ENCODE measurements around the gene SCARB1. TPM values are rescaled to one million over a fixed set of nuclear protein-coding genes. Genes with fewer than 3 reads are reported as not detected.

Gene SCARB1
- total RNA-seq, 1 experiment from 2014 or later: 68.3 TPM

GRCh38 chr12:124797321-124797720 lies 66.3 kb downstream of the SCARB1 start (continued):
- no peak for TF ChIP-seq ATF2 (CRISPR knock-in tag; IDR thresholded peaks at IDR 0.05; ENCODE audit: borderline replicate concordance, low read depth)

- no peaks in the 10 kb centered on the region for H3K27me3 Mint-ChIP-seq (ENCODE audit: low read depth)
- H3K9me3 Mint-ChIP-seq: no peaks in the 10 kb centered on the region
- no peak overlapping the region for H3K27ac Mint-ChIP-seq
- DNase-seq (ENCODE audit: low spot score) (no peak), ATAC-seq (no peak)
- CTCF ChIA-PET: interaction anchor here (1.3 to 2.2 kb wide), 2 partner anchors 11 to 110 kb away, joined by 3 to 17 read pairs; no protein-coding TSS in a partner anchor
- peaks cover 15% of the 10 kb centered on the region for H3K36me3 Mint-ChIP-seq
- POLR2A ChIA-PET: no interaction called here
- TF ChIP-seq HMGA2 (CRISPR knock-in tag; IDR thresholded peaks at IDR 0.05) (no peak), USF1 (CRISPR knock-in tag; IDR thresholded peaks at IDR 0.05) (no peak), NR2C2 (CRISPR knock-in tag; IDR thresholded peaks at IDR 0.05) (no peak), TCF7 (CRISPR knock-in tag; IDR thresholded peaks at IDR 0.05; ENCODE audit: low read depth) (no peak), PRDM15 (CRISPR knock-in tag; IDR thresholded peaks at IDR 0.05) (no peak), ATF1 (CRISPR knock-in tag; IDR thresholded peaks at IDR 0.05) (no peak), TEAD1 (CRISPR knock-in tag; IDR thresholded peaks at IDR 0.05) (no peak), JAZF1 (CRISPR knock-in tag; IDR thresholded peaks at IDR 0.05) (no peak), ZNF281 (CRISPR knock-in tag; IDR thresholded peaks at IDR 0.05) (no peak), ZNF263 (CRISPR knock-in tag; IDR thresholded peaks at IDR 0.05; ENCODE audit: low read depth) (no peak), ZNF317 (CRISPR knock-in tag; IDR thresholded peaks at IDR 0.05; ENCODE audit: borderline replicate concordance, low read depth) (no peak), ATF2 (CRISPR knock-in tag; IDR thresholded peaks at IDR 0.05; ENCODE audit: borderline replicate concordance, low read depth) (no peak)
- no peak overlapping the region for H3K4me3 Mint-ChIP-seq
- peaks cover 15% of the 10 kb centered on the region for H3K4me1 Mint-ChIP-seq
These were observed 67.2 kb downstream of the SCARB1 start for GRCh38 chr12:124796303-124796960.

All from WTC11 (cell line).